ENCODE data around the gene ASB3.
"Not testable (repeated sequence)": the region's sequence is repeated elsewhere in the genome, so short reads cannot be mapped to it uniquely, and the experiment has no call there.

ASB3 gene

GRCh38 chr2:53725662-53726061 is 61.1 kb downstream of the ASB3 start:
- Histone ChIP-seq H3K27me3 (ENCODE audit: insufficient read depth, low read depth) (no peaks in the 10 kb centered on the region), H4K20me1 (ENCODE audit: insufficient read depth) (no peaks in the 10 kb centered on the region), H3K27ac (no peak overlapping the region), H3K4me1 (ENCODE audit: low read depth, poor library complexity, severe bottlenecking) (peaks cover 3% of the 10 kb centered on the region), H3K4me3 (IDR thresholded peaks at IDR 0.05; ENCODE audit: insufficient read depth, low read depth, low read length) (no peak overlapping the region), H3K36me3 (ENCODE audit: insufficient read depth) (no peaks in the 10 kb centered on the region), H3K79me2 (ENCODE audit: insufficient read depth, low read depth) (no peaks in the 10 kb centered on the region), H3K9ac (no peak overlapping the region), H2AFZ (ENCODE audit: low read depth) (no peak overlapping the region), H3K4me2 (no peak overlapping the region)
- TF ChIP-seq CTCF (conservative IDR thresholded peaks at IDR 0.05; ENCODE audit: low read depth, low read length) = no peak

GRCh38 chr2:53724536-53724935 is 62.2 kb downstream of the ASB3 start:
- no peak overlapping the region for H3K9ac ChIP-seq
- no peak overlapping the region for H3K27ac ChIP-seq
- no peaks in the 10 kb centered on the region for H3K36me3 ChIP-seq (ENCODE audit: insufficient read depth)
- no peaks in the 10 kb centered on the region for H3K27me3 ChIP-seq (ENCODE audit: insufficient read depth, low read depth)
- no peak overlapping the region for H3K4me3 ChIP-seq (IDR thresholded peaks at IDR 0.05; ENCODE audit: insufficient read depth, low read depth, low read length)
- H4K20me1 ChIP-seq (ENCODE audit: insufficient read depth) = no peaks in the 10 kb centered on the region
- no peak for TF ChIP-seq CTCF (conservative IDR thresholded peaks at IDR 0.05; ENCODE audit: low read depth, low read length)
- no peaks in the 10 kb centered on the region for H3K79me2 ChIP-seq (ENCODE audit: insufficient read depth, low read depth)
- no peak overlapping the region for H3K4me2 ChIP-seq
- H3K4me1 ChIP-seq (ENCODE audit: low read depth, poor library complexity, severe bottlenecking) = peaks cover 3% of the 10 kb centered on the region
- no peak overlapping the region for H2AFZ ChIP-seq (ENCODE audit: low read depth)

GRCh38 chr2:53720944-53721343 is 65.8 kb downstream of the ASB3 start:
- H3K27me3 ChIP-seq (ENCODE audit: insufficient read depth, low read depth); H4K20me1 ChIP-seq (ENCODE audit: insufficient read depth); H2AFZ ChIP-seq (ENCODE audit: low read depth); H3K4me3 ChIP-seq (IDR thresholded peaks at IDR 0.05; ENCODE audit: insufficient read depth, low read depth, low read length); H3K27ac ChIP-seq; H3K9ac ChIP-seq; H3K4me2 ChIP-seq; H3K79me2 ChIP-seq (ENCODE audit: insufficient read depth, low read depth); H3K36me3 ChIP-seq (ENCODE audit: insufficient read depth); H3K4me1 ChIP-seq (ENCODE audit: low read depth, poor library complexity, severe bottlenecking): not testable (repeated sequence)

GRCh38 chr2:53715568-53715967 is 71.2 kb downstream of the ASB3 start:
- no peaks in the 10 kb centered on the region for H3K79me2 ChIP-seq (ENCODE audit: insufficient read depth, low read depth)
- no peak overlapping the region for H2AFZ ChIP-seq (ENCODE audit: low read depth)
- no peak overlapping the region for H3K4me2 ChIP-seq
- H4K20me1 ChIP-seq (ENCODE audit: insufficient read depth) = no peaks in the 10 kb centered on the region
- no peak overlapping the region for H3K9ac ChIP-seq
- H3K36me3 ChIP-seq (ENCODE audit: insufficient read depth) = no peaks in the 10 kb centered on the region
- H3K4me3 ChIP-seq (IDR thresholded peaks at IDR 0.05; ENCODE audit: insufficient read depth, low read depth, low read length) = no peak overlapping the region
- H3K27ac ChIP-seq = no peak overlapping the region
- TF ChIP-seq CTCF (conservative IDR thresholded peaks at IDR 0.05; ENCODE audit: low read depth, low read length) = peak; percentile 57
- H3K4me1 ChIP-seq (ENCODE audit: low read depth, poor library complexity, severe bottlenecking) = no peaks in the 10 kb centered on the region
- no peaks in the 10 kb centered on the region for H3K27me3 ChIP-seq (ENCODE audit: insufficient read depth, low read depth)

- no peaks in the 10 kb centered on the region for H3K36me3 ChIP-seq (ENCODE audit: insufficient read depth)
- H3K27me3 ChIP-seq (ENCODE audit: insufficient read depth, low read depth) = no peaks in the 10 kb centered on the region
- no peak overlapping the region for H3K4me3 ChIP-seq (IDR thresholded peaks at IDR 0.05; ENCODE audit: insufficient read depth, low read depth, low read length)
- no peak overlapping the region for H3K4me2 ChIP-seq
- no peak overlapping the region for H2AFZ ChIP-seq (ENCODE audit: low read depth)
- no peaks in the 10 kb centered on the region for H3K4me1 ChIP-seq (ENCODE audit: low read depth, poor library complexity, severe bottlenecking)
- no peak for TF ChIP-seq CTCF (conservative IDR thresholded peaks at IDR 0.05; ENCODE audit: low read depth, low read length)
- H3K9ac ChIP-seq = no peak overlapping the region
- H3K79me2 ChIP-seq (ENCODE audit: insufficient read depth, low read depth) = no peaks in the 10 kb centered on the region
- H4K20me1 ChIP-seq (ENCODE audit: insufficient read depth) = no peaks in the 10 kb centered on the region
- H3K27ac ChIP-seq = no peak overlapping the region
Measured at GRCh38 chr2:53711271-53711780, 75.4 kb downstream of the ASB3 start.
